H9 (cell line): ENCODE measurements around the gene C1RL. TPM values are rescaled to one million over a fixed set of nuclear protein-coding genes. Genes with fewer than 3 reads are reported as not detected.

Experiments
- DNase-seq: peaks from one replicate; pipeline ENCODE4 v3.0.0-alpha.2; 2017
- H2AFZ ChIP-seq: one replicate; pipeline ENCODE4 v1.6.1; 2013; ENCODE audit warnings: mild to moderate bottlenecking, low read length, control low read depth, moderate library complexity
- H2AK5ac ChIP-seq: 2 replicates; pipeline ENCODE4 v1.6.1; 2013; ENCODE audit warnings: low read length, control low read depth, mixed read lengths; ENCODE audit not compliant: insufficient read length
- H2BK120ac ChIP-seq: one replicate; pipeline ENCODE4 v1.6.1; 2013; ENCODE audit warnings: low read depth, mild to moderate bottlenecking, low read length, control low read depth, inconsistent platforms; ENCODE audit not compliant: poor library complexity, severe bottlenecking
- H2BK12ac ChIP-seq: 2 replicates; pipeline ENCODE4 v1.6.1; 2013; ENCODE audit warnings: low read length, control low read depth, mixed read lengths, low read depth; ENCODE audit not compliant: insufficient read length
- H2BK15ac ChIP-seq: 2 replicates; pipeline ENCODE4 v1.6.1; 2013; ENCODE audit warnings: low read depth, low read length, control low read depth
- H2BK20ac ChIP-seq: one replicate; pipeline ENCODE4 v1.6.1; 2013; ENCODE audit warnings: low read depth, mild to moderate bottlenecking, low read length, control low read depth, inconsistent platforms; ENCODE audit not compliant: poor library complexity, severe bottlenecking
- H2BK5ac ChIP-seq: 2 replicates; pipeline ENCODE4 v1.6.1; 2013; ENCODE audit warnings: low read length, control low read depth, mixed read lengths; ENCODE audit not compliant: insufficient read length
- H3K14ac ChIP-seq: 2 replicates; pipeline ENCODE4 v1.6.1; 2013; ENCODE audit warnings: low read length, control low read depth; ENCODE audit not compliant: insufficient read depth
- H3K18ac ChIP-seq: 2 replicates; pipeline ENCODE4 v1.6.1; 2013; ENCODE audit warnings: low read depth, mild to moderate bottlenecking, mixed read lengths, low read length, control low read depth; ENCODE audit not compliant: insufficient read length
- H3K23ac ChIP-seq: 2 replicates; pipeline ENCODE4 v1.6.1; 2013; ENCODE audit warnings: low read length, control low read depth, mixed read lengths, low read depth; ENCODE audit not compliant: insufficient read length
- H3K23me2 ChIP-seq: 2 replicates; pipeline ENCODE4 v1.6.1; 2013; ENCODE audit warnings: low read depth, mild to moderate bottlenecking, mixed read lengths, low read length, control low read depth; ENCODE audit not compliant: insufficient read length, poor library complexity, severe bottlenecking
- H3K27ac ChIP-seq: 2 replicates; pipeline ENCODE4 v1.5.1; 2013; ENCODE audit warnings: low read length, control low read depth, mixed read lengths, low read depth; ENCODE audit not compliant: insufficient read length
- H3K27me3 ChIP-seq: 2 replicates; pipeline ENCODE4 v1.6.1; 2013; ENCODE audit warnings: low read length, control low read depth, inconsistent platforms; ENCODE audit not compliant: insufficient read depth
- H3K4ac ChIP-seq: 2 replicates; pipeline ENCODE4 v1.6.1; 2013; ENCODE audit warnings: low read depth, mild to moderate bottlenecking, control low read depth, inconsistent platforms, low read length, moderate library complexity
- H3K4me1 ChIP-seq: 2 replicates; pipeline ENCODE4 v1.6.1; 2013; ENCODE audit warnings: low read length, control low read depth, inconsistent platforms; ENCODE audit not compliant: insufficient read depth
- H3K4me2 ChIP-seq: 2 replicates; pipeline ENCODE4 v1.6.1; 2013; ENCODE audit warnings: low read length, control low read depth, mixed read lengths; ENCODE audit not compliant: insufficient read length, insufficient read depth
- H3K56ac ChIP-seq: 2 replicates; pipeline ENCODE4 v1.6.1; 2013; ENCODE audit warnings: low read depth, mild to moderate bottlenecking, mixed read lengths, low read length, control low read depth; ENCODE audit not compliant: insufficient read length
- H3K79me1 ChIP-seq: 2 replicates; pipeline ENCODE4 v1.6.1; 2013; ENCODE audit warnings: low read depth, mild to moderate bottlenecking, moderate library complexity, low read length, control low read depth, inconsistent platforms; ENCODE audit not compliant: insufficient read depth, poor library complexity, severe bottlenecking
- H3K79me2 ChIP-seq: 2 replicates; pipeline ENCODE4 v1.6.1; 2013; ENCODE audit warnings: low read length, control low read depth, inconsistent platforms; ENCODE audit not compliant: insufficient read depth
- H3K9ac ChIP-seq: 2 replicates; pipeline ENCODE4 v1.6.1; 2013; ENCODE audit warnings: low read length, control low read depth, mixed read lengths; ENCODE audit not compliant: insufficient read length; ENCODE audit errors: extremely low read depth
- H3K9me3 ChIP-seq: one replicate; pipeline ENCODE4 v1.6.1; 2013; ENCODE audit warnings: low read depth, low read length, inconsistent platforms; ENCODE audit not compliant: control insufficient read depth
- H3T11ph ChIP-seq: one replicate; pipeline ENCODE4 v1.6.1; 2013; ENCODE audit warnings: mild to moderate bottlenecking, low read length, control low read depth, inconsistent platforms
- H4K20me1 ChIP-seq: one replicate; pipeline ENCODE4 v1.6.1; 2013; ENCODE audit not compliant: control insufficient read depth, insufficient read length, insufficient read depth
- H4K5ac ChIP-seq: 2 replicates; pipeline ENCODE4 v1.6.1; 2013; ENCODE audit warnings: low read depth, mild to moderate bottlenecking, mixed read lengths, low read length, control low read depth; ENCODE audit not compliant: insufficient read length
- H4K8ac ChIP-seq: replicated peaks from 2 replicates; pipeline ENCODE4 v1.6.1; 2013; ENCODE audit warnings: low read length, control low read depth, mixed read lengths, low read depth; ENCODE audit not compliant: insufficient read length
- H4K91ac ChIP-seq: 2 replicates; pipeline ENCODE4 v1.6.1; 2013; ENCODE audit warnings: low read depth, mild to moderate bottlenecking, moderate library complexity, mixed read lengths, low read length, control low read depth; ENCODE audit not compliant: insufficient read length
- H3K27ac Mint-ChIP-seq, 3 experiments: 2 replicates in 2 of 3; 3 replicates in 1 of 3; pipeline ENCODE4 v1.8.0; 2020 to 2021; ENCODE audit warnings: mixed read lengths in 3 of 3, mild to moderate bottlenecking in 1 of 3, moderate library complexity in 1 of 3
- H3K27me3 Mint-ChIP-seq: 2 replicates; pipeline ENCODE4 v1.8.0; 2021; ENCODE audit warnings: low read depth, mild to moderate bottlenecking, moderate library complexity, mixed read lengths
- H3K36me3 Mint-ChIP-seq, 3 experiments: 2 replicates in 2 of 3; 3 replicates in 1 of 3; pipeline ENCODE4 v1.8.0; 2020 to 2021; ENCODE audit warnings: low read depth in 3 of 3, mixed read lengths in 3 of 3; ENCODE audit not compliant: insufficient read depth in 1 of 3
- H3K4me1 Mint-ChIP-seq, 2 experiments: 2 replicates each; pipeline ENCODE4 v1.8.0; 2020; ENCODE audit warnings: mixed read lengths in 2 of 2
- H3K4me3 Mint-ChIP-seq, 2 experiments: 2 replicates in 1 of 2; 3 replicates in 1 of 2; pipeline ENCODE4 v1.8.0; 2020 to 2021; ENCODE audit warnings: mild to moderate bottlenecking in 2 of 2, mixed read lengths in 2 of 2, moderate library complexity in 1 of 2
- H3K9me3 Mint-ChIP-seq, 2 experiments: 2 replicates in 1 of 2; 3 replicates in 1 of 2; pipeline ENCODE4 v1.8.0; 2020; ENCODE audit warnings: mild to moderate bottlenecking in 2 of 2, mixed read lengths in 2 of 2, moderate library complexity in 1 of 2
- CTCF ChIP-seq: fragments of 200-600 bp; sonication (generic); conservative IDR thresholded peaks from 3 replicates; pipeline ENCODE4 v1.8.0; 2021; ENCODE audit warnings: antibody characterized with exemption, mild to moderate bottlenecking
- WGBS: extraction: QIAGEN DNeasy Blood & Tissue Kit; methylation state at CpG from one replicate; pipeline ENCODE4 v1.1.7; 2013; ENCODE audit warnings: missing lambda C conversion rate, low lambda C conversion rate, mixed read lengths; ENCODE audit not compliant: insufficient read length; ENCODE audit errors: extremely low coverage; 5-methylcytosine and 5-hydroxymethylcytosine counted together
- total RNA-seq: library from RNA; stranded (reverse); gene quantifications from 2 replicates; pipeline ENCODE4 v1.2.1, GENCODE V29; 2021

C1RL gene
- total RNA-seq, 1 experiment from 2014 or later: 15.1 TPM

DNA sequence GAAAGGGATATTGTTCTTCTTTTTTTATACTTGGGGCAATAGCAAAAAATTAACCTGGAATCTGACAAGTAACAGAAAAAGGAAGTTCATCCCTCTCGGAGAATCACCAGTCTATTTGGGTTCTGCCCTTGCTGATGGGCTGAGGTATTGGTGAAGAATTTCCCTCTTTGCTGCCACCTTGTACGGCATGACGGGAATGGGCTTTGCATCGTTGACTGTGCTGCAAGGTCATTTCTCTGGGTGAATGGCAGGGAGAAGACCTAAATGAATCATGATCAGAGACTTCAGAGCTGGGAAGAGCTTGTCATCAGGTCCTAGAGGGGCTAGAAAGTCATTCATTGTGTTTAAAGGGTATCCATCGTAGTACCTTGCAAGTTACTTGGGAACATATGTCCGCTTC, 36.5 kb downstream of the C1RL start:
- H3K9me3 Mint-ChIP-seq: no peaks in the 10 kb centered on the region; a peak in 1 of 5 replicates
- no peaks in the 10 kb centered on the region for H3K27me3 ChIP-seq
- H3K4me1 ChIP-seq: no peaks in the 10 kb centered on the region
- no peak overlapping the region for H4K91ac ChIP-seq
- no peaks in the 10 kb centered on the region for H4K20me1 ChIP-seq
- no CpG with 5 or more reads among the region's 6 CpGs for WGBS
- no peak overlapping the region for H2AFZ ChIP-seq
- H3K56ac ChIP-seq: no peak overlapping the region
- no peak overlapping the region for H3T11ph ChIP-seq
- peaks cover 14% of the 10 kb centered on the region for H3K27me3 Mint-ChIP-seq
- H3K14ac ChIP-seq: no peak overlapping the region
- H2BK15ac ChIP-seq: no peak overlapping the region
- no peaks in the 10 kb centered on the region for H3K79me1 ChIP-seq
- H3K23me2 ChIP-seq: no peaks in the 10 kb centered on the region
- H3K9ac ChIP-seq: no peak overlapping the region
- H2AK5ac ChIP-seq: no peak overlapping the region
- DNase-seq: no peak
- TF ChIP-seq CTCF: no peak
- no peak overlapping the region for H3K4me2 ChIP-seq
- H3K36me3 Mint-ChIP-seq: no peaks in the 10 kb centered on the region
- H3K27ac ChIP-seq: no peak overlapping the region
- no peak overlapping the region for H3K27ac Mint-ChIP-seq
- no peak overlapping the region for H2BK20ac ChIP-seq
- H3K18ac ChIP-seq: no peak overlapping the region
- no peak overlapping the region for H3K4ac ChIP-seq
- no peak overlapping the region for H4K8ac ChIP-seq
- no peak overlapping the region for H2BK12ac ChIP-seq
- 0 out of 4 replicates have a peak, but pooled peaks cover 0 to 2% of the 10 kb centered on the region in 2 experiments for H3K4me1 Mint-ChIP-seq
- no peak overlapping the region for H2BK120ac ChIP-seq
- no peak overlapping the region for H3K23ac ChIP-seq
- H4K5ac ChIP-seq: no peak overlapping the region
- H3K4me3 Mint-ChIP-seq: no peak overlapping the region
- H3K79me2 ChIP-seq: no peaks in the 10 kb centered on the region
- H2BK5ac ChIP-seq: no peak overlapping the region
- H3K9me3 ChIP-seq: no peaks in the 10 kb centered on the region
